Spinal cord (tissue), 10 donors: Measurements from ENCODE around the gene APLP1. TPM values are rescaled to one million over a fixed set of nuclear protein-coding genes. Genes with fewer than 3 reads are reported as not detected.

Experiments used
- DNase-seq, 6 donors: peaks; one replicate each; pipeline versions ENCODE4 v3.0.0 to v3.0.0-alpha.2; 2013 to 2015; ENCODE audit warnings: low spot score in 6 of 6, low read depth in 4 of 6
- H3K27ac ChIP-seq: one replicate; pipeline ENCODE4 v1.5.1; 2013; ENCODE audit warnings: low read depth, low read length, control low read depth
- H3K27me3 ChIP-seq: one replicate; pipeline ENCODE4 v1.6.1; 2013; ENCODE audit warnings: low read length; ENCODE audit not compliant: control insufficient read depth, insufficient read depth
- H3K36me3 ChIP-seq: one replicate; pipeline ENCODE4 v1.6.1; 2013; ENCODE audit warnings: low read length; ENCODE audit not compliant: control insufficient read depth, insufficient read depth
- H3K4me1 ChIP-seq: one replicate; pipeline ENCODE4 v1.6.1; 2013; ENCODE audit warnings: low read length; ENCODE audit not compliant: control insufficient read depth, insufficient read depth
- H3K4me3 ChIP-seq: one replicate; pipeline ENCODE4 v1.5.1; 2013; ENCODE audit warnings: low read depth, low read length, control low read depth
- H3K9me3 ChIP-seq: one replicate; pipeline ENCODE4 v1.6.1; 2013; ENCODE audit warnings: low read length; ENCODE audit not compliant: control insufficient read depth, insufficient read depth
- WGBS: methylation state at CpG from one replicate; pipeline ENCODE4 v1.1.5; 2013; ENCODE audit warnings: missing lambda C conversion rate; ENCODE audit not compliant: insufficient coverage; 5-methylcytosine and 5-hydroxymethylcytosine counted together
- polyA plus RNA-seq, 2 donors: library from polyadenylated mRNA; unstranded; fragments of 120-200 nt; gene quantifications; one replicate each; pipeline ENCODE4 v1.2.1, GENCODE V29; 2013; ENCODE audit not compliant: insufficient read length in 2 of 2
- total RNA-seq, 2 donors: library from RNA; depleted of rRNA in 1 of 2; stranded (reverse); fragments of 120-200 nt in 1 of 2; fragments of >200 nt in 1 of 2; gene quantifications; one replicate each; pipeline versions ENCODE4 v1.2.3 to v1.2.4, GENCODE V29; 2013 to 2014
- donor health status: healthy.

The APLP1 gene
- total and polyA plus RNA-seq, 4 donors, result 205 to 1,097 (median 629) TPM

GRCh38 chr19:35874392-35874930 is 6.1 kb downstream of the APLP1 start:
- WGBS, result 96% methylated on average over 32 of the region's 32 CpGs
- Histone ChIP-seq H3K4me1 (peaks cover 19% of the 10 kb centered on the region), H3K27ac (no peak overlapping the region), H3K27me3 (no peaks in the 10 kb centered on the region), H3K4me3 (no peak overlapping the region), H3K9me3 (no peaks in the 10 kb centered on the region), H3K36me3 (peaks cover 87% of the 10 kb centered on the region)
- no peak for DNase-seq

- H3K36me3 ChIP-seq, result peaks cover 56% of the 10 kb centered on the region
- H3K4me1 ChIP-seq, result peaks cover 7% of the 10 kb centered on the region
- no peaks in the 10 kb centered on the region for H3K27me3 ChIP-seq
- no peak for DNase-seq
- H3K9me3 ChIP-seq, result no peaks in the 10 kb centered on the region
- 54% methylated on average over 19 of the region's 23 CpGs for WGBS
- H3K27ac ChIP-seq, result no peak overlapping the region
- H3K4me3 ChIP-seq, result no peak overlapping the region
Observed at GRCh38 chr19:35879068-35879467, 10.7 kb downstream of the APLP1 start.

GRCh38 chr19:35879770-35880317 is 11.5 kb downstream of the APLP1 start:
- H3K27me3 ChIP-seq, result no peaks in the 10 kb centered on the region
- H3K4me1 ChIP-seq, result peaks cover 7% of the 10 kb centered on the region
- peak in 2 of 6 donors; percentile 49 to 83 for DNase-seq
- WGBS, result 7% methylated on average over 28 of the region's 28 CpGs
- H3K27ac ChIP-seq, result no peak overlapping the region
- no peak overlapping the region for H3K4me3 ChIP-seq
- peaks cover 48% of the 10 kb centered on the region for H3K36me3 ChIP-seq
- H3K9me3 ChIP-seq, result no peaks in the 10 kb centered on the region

- no CpG with 5 or more reads among the region's 8 CpGs for WGBS
- DNase-seq, result peak in 5 of 6 donors; percentile 75 to 98 (median 85)
Observed at GRCh38 chr19:35882114-35882832, 13.9 kb downstream of the APLP1 start.

GRCh38 chr19:35883882-35884281 is 15.5 kb downstream of the APLP1 start:
- no peak for DNase-seq
- no peaks in the 10 kb centered on the region for H3K9me3 ChIP-seq
- H3K27ac ChIP-seq, result no peak overlapping the region
- H3K36me3 ChIP-seq, result peaks cover 32% of the 10 kb centered on the region
- H3K4me3 ChIP-seq, result no peak overlapping the region
- 100% methylated on average over 1 of the region's 2 CpGs for WGBS
- H3K4me1 ChIP-seq, result peaks cover 4% of the 10 kb centered on the region
- H3K27me3 ChIP-seq, result no peaks in the 10 kb centered on the region

More at GRCh38 chr19:35882114-35882832, 13.9 kb downstream of the APLP1 start:
- no peak overlapping the region for H3K27ac ChIP-seq
- H3K27me3 ChIP-seq, result no peaks in the 10 kb centered on the region
- H3K9me3 ChIP-seq, result no peaks in the 10 kb centered on the region
- H3K36me3 ChIP-seq, result peaks cover 35% of the 10 kb centered on the region
- H3K4me3 ChIP-seq, result no peak overlapping the region
- peaks cover 7% of the 10 kb centered on the region for H3K4me1 ChIP-seq

GRCh38 chr19:35885225-35885738 is 16.9 kb downstream of the APLP1 start:
- Histone ChIP-seq H3K4me1 (peaks cover 4% of the 10 kb centered on the region), H3K9me3 (no peaks in the 10 kb centered on the region), H3K36me3 (peaks cover 35% of the 10 kb centered on the region), H3K4me3 (no peak overlapping the region), H3K27me3 (no peaks in the 10 kb centered on the region), H3K27ac (no peak overlapping the region)
- DNase-seq, result no peak
- WGBS, result 96% methylated on average over 6 of the region's 6 CpGs

GRCh38 chr19:35885904-35886303 is 17.5 kb downstream of the APLP1 start:
- Histone ChIP-seq H3K27ac (no peak overlapping the region), H3K9me3 (no peaks in the 10 kb centered on the region), H3K4me3 (no peak overlapping the region), H3K4me1 (peaks cover 4% of the 10 kb centered on the region), H3K36me3 (peaks cover 39% of the 10 kb centered on the region), H3K27me3 (no peaks in the 10 kb centered on the region)
- no peak for DNase-seq
- WGBS, result 97% methylated on average over 7 of the region's 8 CpGs

GRCh38 chr19:35887197-35887596 is 18.8 kb downstream of the APLP1 start:
- no peak overlapping the region for H3K27ac ChIP-seq
- peaks cover 4% of the 10 kb centered on the region for H3K4me1 ChIP-seq
- H3K9me3 ChIP-seq, result no peaks in the 10 kb centered on the region
- 100% methylated on average over 2 of the region's 5 CpGs for WGBS
- no peak for DNase-seq
- H3K4me3 ChIP-seq, result no peak overlapping the region
- H3K36me3 ChIP-seq, result peaks cover 41% of the 10 kb centered on the region
- no peaks in the 10 kb centered on the region for H3K27me3 ChIP-seq

GRCh38 chr19:35888398-35888797 is 20.0 kb downstream of the APLP1 start:
- WGBS, result 94% methylated on average over 9 of the region's 9 CpGs
- DNase-seq, result no peak
- Histone ChIP-seq H3K27ac (no peak overlapping the region), H3K4me1 (peaks cover 4% of the 10 kb centered on the region), H3K27me3 (no peaks in the 10 kb centered on the region), H3K9me3 (no peaks in the 10 kb centered on the region), H3K4me3 (no peak overlapping the region), H3K36me3 (peaks cover 44% of the 10 kb centered on the region)
